Type B pancreatic cell (in vitro differentiated cells): ENCODE measurements around the gene TRIM66. TPM values are rescaled to one million over a fixed set of nuclear protein-coding genes. Genes with fewer than 3 reads are reported as not detected.

Source experiments
- DNase-seq: peaks from one replicate; pipeline ENCODE4 v3.0.0; 2021; ENCODE audit warnings: mixed read lengths; ENCODE audit not compliant: unreplicated experiment; ENCODE audit errors: extremely low spot score
- H3K27ac Mint-ChIP-seq: 2 replicates; pipeline ENCODE4 v1.8.0; 2021; ENCODE audit warnings: mild to moderate bottlenecking, mixed read lengths
- H3K27me3 Mint-ChIP-seq: 2 replicates; pipeline ENCODE4 v1.8.0; 2021; ENCODE audit warnings: mixed read lengths
- H3K36me3 Mint-ChIP-seq: 2 replicates; pipeline ENCODE4 v1.8.0; 2021; ENCODE audit warnings: mixed read lengths
- H3K4me1 Mint-ChIP-seq: one replicate; pipeline ENCODE4 v1.8.0; 2021; ENCODE audit warnings: mixed read lengths; ENCODE audit not compliant: unreplicated experiment
- H3K4me3 Mint-ChIP-seq: 2 replicates; pipeline ENCODE4 v1.8.0; 2021; ENCODE audit warnings: mild to moderate bottlenecking, mixed read lengths
- H3K9me3 Mint-ChIP-seq: 2 replicates; pipeline ENCODE4 v1.8.0; 2021; ENCODE audit warnings: mixed read lengths
- CTCF ChIP-seq: fragments of 200-600 bp; sonication (generic); conservative IDR thresholded peaks from 2 replicates; pipeline ENCODE4 v1.5.0; 2021; ENCODE audit warnings: antibody characterized with exemption, mild to moderate bottlenecking
- long read RNA-seq: library from polyadenylated mRNA; unstranded; transcript quantifications from one replicate; pipeline ENCODE4 v2.0.0, GENCODE V29; 2020
- total RNA-seq: library from RNA; stranded (reverse); gene quantifications from 2 replicates; pipeline ENCODE4 v1.2.1, GENCODE V29; 2021; ENCODE audit warnings: low replicate concordance

TRIM66 gene
- 5.9 and 8.5 TPM in 2 replicates for total RNA-seq
- long read RNA-seq, partial matches to known transcripts, result 2 of 3 reads
- long read RNA-seq, other reads (novel, unspliced or antisense), result 0 of 3 reads

- H3K27ac Mint-ChIP-seq, result peak within 1 kb of the TSS; percentile 96
- H3K36me3 Mint-ChIP-seq, result peaks cover 34% of the 10 kb centered on the region
- H3K4me3 Mint-ChIP-seq, result peak within 1 kb of the TSS; percentile 92
- peaks cover 25% of the 10 kb centered on the region for H3K4me1 Mint-ChIP-seq
- H3K9me3 Mint-ChIP-seq, result peaks cover 5% of the 10 kb centered on the region
- peak; percentile 98 for DNase-seq
- no peaks in the 10 kb centered on the region for H3K27me3 Mint-ChIP-seq
- peak; percentile 43 for TF ChIP-seq CTCF
These were observed at the start of gene TRIM66, which contains the start of gene RPL27A for GRCh38 chr11:8682303-8683114. Gene TRIM66, minus strand, starts transcription at chr11:8682665. Its CDS starts 10,391 bp downstream, at chr11:8672274. Gene RPL27A, plus strand, starts transcription at chr11:8682792. Its CDS starts 22 bp downstream, at chr11:8682814.

- no peak overlapping the region for H3K27ac Mint-ChIP-seq
- H3K36me3 Mint-ChIP-seq, result peaks cover 13% of the 10 kb centered on the region
- H3K4me3 Mint-ChIP-seq, result no peak overlapping the region
- H3K9me3 Mint-ChIP-seq, result no peaks in the 10 kb centered on the region
- no peaks in the 10 kb centered on the region for H3K27me3 Mint-ChIP-seq
- DNase-seq, result no peak
- no peak for TF ChIP-seq CTCF
- peaks cover 25% of the 10 kb centered on the region for H3K4me1 Mint-ChIP-seq
These were observed 49.3 kb upstream of the TRIM66 start for GRCh38 chr11:8731647-8732323.

- no peaks in the 10 kb centered on the region for H3K27me3 Mint-ChIP-seq
- H3K36me3 Mint-ChIP-seq, result peaks cover 13% of the 10 kb centered on the region
- TF ChIP-seq CTCF, result no peak
- no peaks in the 10 kb centered on the region for H3K9me3 Mint-ChIP-seq
- no peak overlapping the region for H3K27ac Mint-ChIP-seq
- H3K4me3 Mint-ChIP-seq, result no peak overlapping the region
- DNase-seq, result no peak
- peaks cover 25% of the 10 kb centered on the region for H3K4me1 Mint-ChIP-seq
These were observed 48.2 kb upstream of the TRIM66 start for GRCh38 chr11:8730697-8731020.

GRCh38 chr11:8729837-8730696, 47.6 kb upstream of the TRIM66 start:
- Mint-ChIP-seq H3K27me3 (no peaks in the 10 kb centered on the region), H3K9me3 (no peaks in the 10 kb centered on the region), H3K4me3 (no peak overlapping the region), H3K36me3 (peaks cover 13% of the 10 kb centered on the region), H3K4me1 (peaks cover 25% of the 10 kb centered on the region), H3K27ac (no peak overlapping the region)
- no peak for DNase-seq
- no peak for TF ChIP-seq CTCF

- H3K9me3 Mint-ChIP-seq, result no peaks in the 10 kb centered on the region
- H3K27ac Mint-ChIP-seq, result no peak overlapping the region
- H3K4me3 Mint-ChIP-seq, result no peak overlapping the region
- peaks cover 11% of the 10 kb centered on the region for H3K36me3 Mint-ChIP-seq
- peaks cover 29% of the 10 kb centered on the region for H3K4me1 Mint-ChIP-seq
- TF ChIP-seq CTCF, result no peak
- H3K27me3 Mint-ChIP-seq, result no peaks in the 10 kb centered on the region
- no peak for DNase-seq
These were observed 46.6 kb upstream of the TRIM66 start for GRCh38 chr11:8729067-8729466.
